Endometrial microvascular endothelial cells (primary cell): ENCODE results near the gene PLCB3. TPM values are rescaled to one million over a fixed set of nuclear protein-coding genes. Genes with fewer than 3 reads are reported as not detected.

Experiments
- in situ Hi-C: cut with HindIII; loops from 2 replicates; pipeline ENCODE4 v1.10.0; 2017; ENCODE audit warnings: low sequenced_read_pairs, low pct_unique_long_range_greater_than_20kb; ENCODE audit errors: inconsistent ontology term
- total RNA-seq: library from RNA; depleted of rRNA; stranded (reverse); fragments of >200 nt; gene quantifications from one replicate; pipeline ENCODE4 v1.2.3, GENCODE V29; 2015; ENCODE audit errors: inconsistent ontology term

Gene PLCB3
- total RNA-seq, 1 donor from 2014 or later: 61.8 TPM

GRCh38 chr11:64258946-64259532 is 7.7 kb downstream of the PLCB3 start:
- in situ Hi-C loops: no loop called here

- in situ Hi-C loops: no loop called here
Observed at GRCh38 chr11:64259533-64260067, 8.3 kb downstream of the PLCB3 start.

DNA sequence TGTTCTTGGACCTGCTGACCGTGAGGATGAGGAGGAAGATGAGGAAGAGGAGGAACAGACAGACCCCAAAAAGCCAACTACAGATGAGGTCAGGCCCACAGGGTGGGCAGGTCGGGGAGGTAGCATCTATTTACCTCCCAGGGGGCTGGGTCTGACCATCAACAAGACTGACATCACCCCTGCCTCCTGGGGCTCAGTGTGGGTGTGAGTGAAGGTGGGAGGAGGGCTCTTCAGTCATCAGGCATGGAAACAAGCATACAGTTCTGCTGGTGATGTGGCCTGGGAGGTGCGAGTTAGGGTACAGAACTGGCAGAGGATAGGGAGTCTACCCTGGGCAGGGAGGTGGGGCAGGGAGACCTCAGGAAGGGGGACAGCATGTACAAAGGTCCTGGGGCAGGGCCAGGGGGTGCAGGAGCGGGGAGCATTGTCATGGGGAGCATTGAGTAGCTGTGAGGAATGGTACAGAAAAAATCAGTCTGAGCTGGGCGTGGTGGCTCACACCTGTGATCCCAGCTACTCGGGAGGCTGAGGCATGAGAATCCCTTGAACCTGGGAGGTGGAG is 8.9 kb downstream of the PLCB3 start:
- in situ Hi-C loops: no loop called here

DNA sequence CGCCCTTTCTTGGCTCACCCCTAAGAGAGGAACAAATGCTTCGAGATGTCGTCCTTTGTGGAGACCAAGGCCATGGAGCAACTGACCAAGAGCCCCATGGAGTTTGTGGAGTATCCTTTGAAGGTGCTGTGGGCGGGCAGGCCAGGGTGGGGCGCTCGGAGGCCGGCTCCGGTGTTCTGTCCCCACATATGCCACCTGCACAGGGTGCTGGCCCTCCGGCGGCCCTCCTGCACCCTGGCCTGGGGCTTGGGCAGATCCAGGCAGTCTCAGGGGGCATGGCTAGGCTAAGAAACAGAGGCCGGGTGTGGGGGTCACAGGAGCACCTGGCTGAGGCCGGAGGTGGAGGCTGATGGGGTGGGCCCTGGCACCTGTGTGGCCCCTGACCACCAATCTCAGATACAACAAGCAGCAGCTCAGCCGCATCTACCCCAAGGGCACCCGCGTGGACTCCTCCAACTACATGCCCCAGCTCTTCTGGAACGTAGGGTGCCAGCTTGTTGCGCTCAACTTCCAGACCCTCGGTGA is 10.3 kb downstream of the PLCB3 start:
- in situ Hi-C loops: no loop called here

- in situ Hi-C loops: no loop called here
Observed at GRCh38 chr11:64262271-64263002, 11.1 kb downstream of the PLCB3 start.

- in situ Hi-C loops: no loop called here
Observed at GRCh38 chr11:64263021-64263946, 12.0 kb downstream of the PLCB3 start.

GRCh38 chr11:64263947-64264317 is 12.6 kb downstream of the PLCB3 start:
- in situ Hi-C loops: no loop called here

- in situ Hi-C loops: no loop called here
Observed at GRCh38 chr11:64264371-64264852, 13.1 kb downstream of the PLCB3 start.

DNA sequence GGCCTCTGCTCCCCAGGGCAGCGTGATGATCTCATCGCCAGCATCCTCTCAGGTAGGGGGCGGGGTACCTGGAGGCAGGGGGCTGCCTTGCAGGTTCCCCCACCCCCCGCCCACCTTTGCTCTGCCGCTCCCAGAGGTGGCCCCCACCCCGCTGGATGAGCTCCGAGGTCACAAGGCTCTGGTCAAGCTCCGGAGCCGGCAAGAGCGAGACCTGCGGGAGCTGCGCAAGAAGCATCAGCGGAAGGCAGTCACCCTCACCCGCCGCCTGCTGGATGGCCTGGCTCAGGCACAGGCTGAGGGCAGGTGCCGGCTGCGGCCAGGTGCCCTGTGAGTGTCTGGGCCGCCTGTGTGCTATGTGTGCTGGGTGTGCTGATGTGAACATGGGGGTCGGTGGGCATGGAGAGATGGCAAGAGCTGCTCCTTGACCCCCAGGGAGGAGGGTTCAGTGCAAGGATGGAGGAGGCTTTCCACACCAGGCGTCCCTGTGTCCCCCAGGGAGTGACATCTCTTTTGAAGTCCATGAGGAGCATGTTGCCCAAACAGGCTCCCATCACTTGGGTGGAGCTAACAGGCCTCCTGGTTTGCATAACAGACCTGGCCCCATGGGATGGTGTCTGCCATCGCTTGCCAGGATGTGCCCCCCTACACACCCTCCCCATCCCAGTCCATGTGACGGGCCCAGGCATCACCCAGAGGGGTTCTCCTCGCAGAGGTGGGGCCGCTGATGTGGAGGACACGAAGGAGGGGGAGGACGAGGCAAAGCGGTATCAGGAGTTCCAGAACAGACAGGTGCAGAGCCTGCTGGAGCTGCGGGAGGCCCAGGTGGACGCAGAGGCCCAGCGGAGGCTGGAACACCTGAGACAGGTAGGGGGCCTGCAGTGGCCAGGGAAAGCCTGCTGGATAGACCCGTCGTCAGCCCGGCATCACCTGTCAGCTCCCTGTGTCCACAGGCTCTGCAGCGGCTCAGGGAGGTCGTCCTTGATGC is 14.1 kb downstream of the PLCB3 start:
- in situ Hi-C loops: no loop called here

DNA sequence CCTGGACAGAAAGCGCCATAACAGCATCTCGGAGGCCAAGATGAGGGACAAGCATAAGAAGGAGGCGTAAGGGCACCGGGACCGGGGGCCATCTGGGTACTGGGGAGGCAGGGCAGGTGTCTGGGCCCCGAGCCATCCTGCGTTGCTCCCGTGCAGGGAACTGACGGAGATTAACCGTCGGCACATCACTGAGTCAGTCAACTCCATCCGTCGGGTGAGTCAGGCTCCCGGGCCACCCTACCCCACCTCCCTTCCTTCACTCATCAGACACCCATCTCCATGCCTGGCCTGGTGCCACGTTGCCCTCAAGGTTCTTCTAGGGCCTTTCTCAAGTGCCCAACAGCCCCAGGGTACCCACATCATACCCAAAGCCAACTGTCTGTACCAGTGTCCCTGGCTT is 15.0 kb downstream of the PLCB3 start:
- in situ Hi-C loops: no loop called here

GRCh38 chr11:64267207-64267945 is 16.0 kb downstream of the PLCB3 start:
- in situ Hi-C loops: no loop called here

DNA sequence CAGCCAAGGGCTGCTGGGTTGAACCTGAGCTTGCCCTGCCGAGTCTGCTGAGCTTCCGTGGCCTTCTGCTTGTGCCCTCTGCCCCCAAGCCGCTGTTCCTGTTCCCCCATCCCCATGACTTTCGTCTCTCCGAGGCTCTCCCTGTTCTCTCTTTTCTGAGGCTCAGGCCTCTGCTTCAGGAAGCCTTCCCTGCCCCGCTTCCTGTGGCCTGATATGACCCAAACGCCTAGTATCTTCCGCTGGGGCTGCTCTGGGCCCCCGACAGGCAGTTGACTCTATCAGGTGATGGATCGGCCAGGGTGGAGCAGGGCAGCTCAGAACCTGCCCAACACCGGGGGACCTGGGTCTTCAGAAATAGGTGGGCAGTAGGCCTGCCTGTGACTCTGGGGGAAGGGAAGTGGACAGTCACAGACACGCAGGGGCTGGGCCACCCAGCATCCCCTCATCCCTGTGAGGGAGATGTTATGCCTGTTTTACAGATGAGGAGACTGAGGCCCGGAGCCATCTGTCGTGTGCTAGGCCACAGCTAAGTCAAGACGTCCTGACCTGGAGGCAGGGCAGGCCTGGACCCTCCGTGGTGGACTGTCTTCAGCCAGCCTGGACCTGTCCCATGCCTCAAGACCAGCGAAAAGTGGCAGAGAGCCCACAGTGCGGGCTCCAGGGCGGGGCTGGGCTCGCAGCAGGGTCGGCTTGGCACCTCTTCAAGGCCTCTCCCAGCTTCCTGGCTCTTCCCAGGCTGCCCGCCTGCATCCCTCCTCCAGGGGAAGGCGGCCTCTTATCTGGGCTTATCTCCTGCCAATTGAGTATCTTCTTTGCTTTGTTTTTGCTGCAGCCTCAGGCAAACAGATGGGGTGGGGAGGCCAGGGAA is 16.9 kb downstream of the PLCB3 start:
- in situ Hi-C loops: no loop called here

DNA sequence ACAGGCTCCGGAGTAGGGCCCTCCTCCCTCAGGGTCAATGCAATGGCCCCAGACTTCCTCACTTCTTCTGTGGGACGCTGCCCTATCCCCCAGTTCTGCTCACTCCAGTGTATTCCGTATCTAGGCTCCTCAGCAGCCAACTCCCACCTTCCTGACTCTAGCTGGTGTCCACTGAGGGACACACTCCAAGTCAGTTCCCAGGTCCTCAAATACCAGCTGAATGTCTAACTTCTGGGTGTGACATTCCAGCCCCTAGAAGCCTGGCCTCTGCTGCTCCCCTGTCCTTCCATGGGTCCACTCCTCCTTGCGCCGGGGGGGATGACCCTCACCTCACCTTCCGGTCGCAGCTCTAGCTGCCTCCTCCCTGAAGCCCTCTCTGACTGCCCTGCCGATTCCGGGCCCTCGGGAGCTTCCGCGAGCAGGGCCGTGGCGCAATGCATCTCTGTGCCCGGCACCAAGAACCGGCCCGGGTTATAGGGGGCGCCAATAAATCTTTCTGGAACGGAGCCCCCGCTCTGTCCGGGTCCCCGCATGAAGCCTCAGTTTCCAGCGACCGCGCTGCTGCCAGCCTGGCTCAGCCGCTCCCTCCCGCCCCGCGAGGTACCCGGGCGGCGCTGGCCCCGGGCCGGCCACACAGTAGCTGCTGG is 17.7 kb downstream of the PLCB3 start:
- in situ Hi-C loops: no loop called here

DNA sequence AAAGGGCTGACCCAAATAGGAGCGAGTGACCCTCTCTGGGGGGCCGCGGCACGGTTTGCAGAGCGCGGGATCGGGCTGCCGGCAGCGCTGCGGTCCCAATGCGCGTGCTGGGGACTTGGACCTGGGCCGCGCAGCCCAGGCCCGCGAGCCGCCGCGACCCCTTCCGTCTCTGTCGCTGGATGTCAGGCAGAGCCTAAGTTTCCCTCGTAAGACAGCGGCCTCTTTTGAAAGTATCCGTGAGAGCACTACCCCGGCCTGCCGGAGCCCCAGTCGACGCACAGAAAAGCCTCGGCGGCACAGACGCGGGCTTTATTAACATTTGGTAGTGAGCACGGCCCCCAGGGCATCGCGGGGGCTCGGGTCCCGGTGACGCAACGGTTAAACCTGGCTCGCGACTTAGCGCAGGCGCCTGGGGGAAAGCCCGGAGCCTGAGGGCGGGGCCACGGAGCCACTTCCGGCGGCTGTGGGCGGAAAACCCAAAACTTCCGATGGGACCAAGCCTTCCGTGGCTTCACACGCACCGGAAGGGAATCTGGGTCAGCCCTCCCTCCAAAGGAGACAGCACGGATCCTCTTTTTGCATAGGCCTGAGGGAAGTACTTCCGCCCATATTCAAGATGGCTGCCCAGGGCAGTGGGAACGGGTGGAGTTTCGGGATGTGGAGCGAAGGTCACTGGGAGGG is 18.4 kb downstream of the PLCB3 start:
- in situ Hi-C loops: no loop called here

GRCh38 chr11:64275031-64275800 is 23.9 kb downstream of the PLCB3 start:
- in situ Hi-C loops: no loop called here
